Measurements from ENCODE around the gene TMEM250. TPM values are rescaled to one million over a fixed set of nuclear protein-coding genes. Genes with fewer than 3 reads are reported as not detected.
A peak's percentile ranks its signal among the peaks of the same experiment; 100 is the strongest.

TMEM250 gene
- total and polyA plus RNA-seq, 2 donors from 2014 or later = 22.2 to 33.1 TPM

DNA sequence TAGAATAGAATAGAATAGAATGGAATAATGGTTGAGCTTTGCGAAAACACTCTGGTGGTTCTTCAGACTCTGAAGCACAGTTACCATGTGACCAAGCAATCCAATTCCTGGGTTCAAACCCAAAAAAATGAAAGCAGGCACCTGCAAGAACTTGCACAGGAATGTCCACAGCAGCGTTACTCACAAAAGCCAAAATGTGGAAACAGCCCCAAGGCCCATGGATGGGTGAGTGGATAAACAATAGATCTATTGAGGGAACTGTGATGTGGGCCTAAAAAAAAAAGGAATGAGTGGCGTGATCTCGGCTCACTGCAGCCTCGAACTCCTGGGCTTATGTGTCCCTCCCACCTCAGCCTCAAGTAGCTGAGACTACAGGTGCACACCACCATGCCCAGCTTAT, 21.4 kb upstream of the TMEM250 start:
- no peaks in the 10 kb centered on the region for H3K36me3 ChIP-seq (ENCODE audit: control insufficient read depth in 2 of 3, insufficient read depth in 3 of 3, low read length in 3 of 3)
- TF ChIP-seq, protein P1, sequence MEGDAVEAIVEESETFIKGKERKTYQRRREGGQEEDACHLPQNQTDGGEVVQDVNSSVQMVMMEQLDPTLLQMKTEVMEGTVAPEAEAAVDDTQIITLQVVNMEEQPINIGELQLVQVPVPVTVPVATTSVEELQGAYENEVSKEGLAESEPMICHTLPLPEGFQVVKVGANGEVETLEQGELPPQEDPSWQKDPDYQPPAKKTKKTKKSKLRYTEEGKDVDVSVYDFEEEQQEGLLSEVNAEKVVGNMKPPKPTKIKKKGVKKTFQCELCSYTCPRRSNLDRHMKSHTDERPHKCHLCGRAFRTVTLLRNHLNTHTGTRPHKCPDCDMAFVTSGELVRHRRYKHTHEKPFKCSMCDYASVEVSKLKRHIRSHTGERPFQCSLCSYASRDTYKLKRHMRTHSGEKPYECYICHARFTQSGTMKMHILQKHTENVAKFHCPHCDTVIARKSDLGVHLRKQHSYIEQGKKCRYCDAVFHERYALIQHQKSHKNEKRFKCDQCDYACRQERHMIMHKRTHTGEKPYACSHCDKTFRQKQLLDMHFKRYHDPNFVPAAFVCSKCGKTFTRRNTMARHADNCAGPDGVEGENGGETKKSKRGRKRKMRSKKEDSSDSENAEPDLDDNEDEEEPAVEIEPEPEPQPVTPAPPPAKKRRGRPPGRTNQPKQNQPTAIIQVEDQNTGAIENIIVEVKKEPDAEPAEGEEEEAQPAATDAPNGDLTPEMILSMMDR (IDR thresholded peaks at IDR 0.05; ENCODE audit: borderline replicate concordance, extremely low read depth, insufficient read depth) = no peak
- no peak for DNase-seq
- no peaks in the 10 kb centered on the region for H3K27me3 ChIP-seq (ENCODE audit: control insufficient read depth, insufficient read depth, low read length)
- H3K27ac ChIP-seq (ENCODE audit: low read depth in 2 of 2, low read length in 2 of 2) = no peak overlapping the region
- no peak for FAIRE-seq
- H3K4me1 ChIP-seq (ENCODE audit: control insufficient read depth in 2 of 3, insufficient read depth in 2 of 3, low read depth in 1 of 3, low read length in 3 of 3) = no peaks in the 10 kb centered on the region
- intact Hi-C loops (cut with DNase I) = no loop called here
- no peaks in the 10 kb centered on the region for H3K9me3 ChIP-seq (ENCODE audit: control insufficient read depth in 2 of 3, insufficient read depth in 1 of 3, low read length in 3 of 3)
- no peak overlapping the region for H3K9ac ChIP-seq (ENCODE audit: low read length in 3 of 3)
- no peak overlapping the region for H3K4me3 ChIP-seq (ENCODE audit: low read length in 3 of 3)

DNA sequence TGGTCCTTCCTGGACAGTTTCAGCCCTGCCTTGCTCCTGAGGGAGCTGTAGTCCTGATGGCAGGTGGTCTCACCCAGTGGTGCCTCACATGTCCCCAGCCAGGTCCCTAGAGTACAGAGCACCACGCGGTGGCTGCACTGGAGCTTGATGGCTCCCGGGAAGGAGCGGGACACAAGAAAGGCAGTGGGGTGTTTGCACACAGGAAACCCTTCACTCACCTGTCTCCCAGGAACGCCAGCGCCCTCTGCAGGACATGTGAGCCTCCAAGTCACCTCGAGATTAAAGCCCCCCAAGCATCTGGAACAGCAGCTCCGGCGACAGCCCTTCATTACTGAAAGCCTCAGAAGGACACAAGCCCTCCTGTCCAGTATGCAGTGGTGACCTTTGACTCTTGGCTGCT, 19.9 kb upstream of the TMEM250 start:
- Histone ChIP-seq H3K9ac (ENCODE audit: low read length in 3 of 3) (no peak overlapping the region), H3K36me3 (ENCODE audit: control insufficient read depth in 2 of 3, insufficient read depth in 3 of 3, low read length in 3 of 3) (no peaks in the 10 kb centered on the region), H3K27ac (ENCODE audit: low read depth in 2 of 2, low read length in 2 of 2) (no peak overlapping the region), H3K4me3 (ENCODE audit: low read length in 3 of 3) (no peak overlapping the region), H3K27me3 (ENCODE audit: control insufficient read depth, insufficient read depth, low read length) (peaks cover 8% of the 10 kb centered on the region), H3K4me1 (ENCODE audit: control insufficient read depth in 2 of 3, insufficient read depth in 2 of 3, low read depth in 1 of 3, low read length in 3 of 3) (peaks cover 0 to 2% (median 0%) of the 10 kb centered on the region in 3 donors), H3K9me3 (ENCODE audit: control insufficient read depth in 2 of 3, insufficient read depth in 1 of 3, low read length in 3 of 3) (no peaks in the 10 kb centered on the region)
- FAIRE-seq = no peak
- TF ChIP-seq, protein P1 (IDR thresholded peaks at IDR 0.05; ENCODE audit: borderline replicate concordance, extremely low read depth, insufficient read depth) = no peak
- peak in 3 of 5 donors; percentile 54 to 65 (median 55) for DNase-seq
- intact Hi-C loops (cut with DNase I) = no loop called here

DNA sequence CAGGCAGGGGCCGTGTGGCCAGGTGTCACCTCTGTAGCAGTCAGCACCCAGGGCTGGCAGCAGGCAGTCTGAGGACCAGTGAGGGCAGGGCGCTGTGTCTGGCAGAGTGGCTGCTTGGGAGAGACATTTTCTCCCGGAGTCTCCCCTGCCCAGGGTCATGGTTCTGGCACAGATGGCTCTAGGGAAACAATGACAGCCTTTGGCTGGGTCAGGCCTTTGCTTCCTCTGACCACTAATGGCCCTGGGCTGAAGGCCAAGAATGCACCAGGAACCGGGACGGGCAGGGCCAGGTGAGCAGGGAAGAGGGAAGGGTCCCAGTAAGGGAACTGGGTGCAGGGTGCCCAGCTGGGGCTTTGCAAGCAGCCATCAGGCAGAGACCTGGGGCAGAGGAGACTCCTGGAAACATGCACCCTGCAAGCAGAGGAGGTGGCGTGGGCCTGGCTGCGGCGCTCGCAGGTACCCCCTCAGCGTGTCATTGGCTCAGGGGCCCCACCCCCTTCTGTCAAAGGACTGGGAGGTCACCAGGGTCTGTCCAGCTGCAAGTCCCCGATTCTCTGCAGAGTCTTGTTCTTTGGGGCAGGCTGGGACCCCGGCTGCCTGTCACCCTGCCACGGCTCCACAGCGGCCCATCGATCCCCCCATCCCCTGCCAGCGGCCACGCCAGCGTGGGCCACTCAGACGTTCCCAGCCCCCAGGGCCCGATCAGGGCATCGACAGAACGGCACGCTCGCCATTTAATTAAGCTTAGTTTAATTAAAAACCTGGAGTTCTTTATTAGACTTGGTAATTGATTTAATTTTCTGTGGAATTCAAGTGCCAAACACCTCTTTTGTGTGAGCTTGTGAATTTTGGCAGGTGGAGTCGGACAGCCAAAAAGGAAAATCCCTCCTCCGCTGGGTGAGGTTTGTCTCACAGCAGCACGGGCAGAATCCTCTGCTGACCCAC, 18.9 kb upstream of the TMEM250 start:
- Histone ChIP-seq H3K4me3 (ENCODE audit: low read length in 3 of 3) (no peak overlapping the region), H3K4me1 (ENCODE audit: control insufficient read depth in 2 of 3, insufficient read depth in 2 of 3, low read depth in 1 of 3, low read length in 3 of 3) (peaks cover 0 to 4% (median 0%) of the 10 kb centered on the region in 3 donors), H3K36me3 (ENCODE audit: control insufficient read depth in 2 of 3, insufficient read depth in 3 of 3, low read length in 3 of 3) (no peaks in the 10 kb centered on the region), H3K27me3 (ENCODE audit: control insufficient read depth, insufficient read depth, low read length) (peaks cover 8% of the 10 kb centered on the region), H3K9me3 (ENCODE audit: control insufficient read depth in 2 of 3, insufficient read depth in 1 of 3, low read length in 3 of 3) (no peaks in the 10 kb centered on the region), H3K27ac (ENCODE audit: low read depth in 2 of 2, low read length in 2 of 2) (no peak overlapping the region), H3K9ac (ENCODE audit: low read length in 3 of 3) (no peak overlapping the region)
- no peak for DNase-seq
- TF ChIP-seq, protein P1 (IDR thresholded peaks at IDR 0.05; ENCODE audit: borderline replicate concordance, extremely low read depth, insufficient read depth) = no peak
- intact Hi-C loops (cut with DNase I) = no loop called here
- no peak for FAIRE-seq
